DND-41 (cell line): ENCODE data around the gene SLC13A5.
"Not testable (repeated sequence)": the region's sequence is repeated elsewhere in the genome, so short reads cannot be mapped to it uniquely, and the experiment has no call there.

Source experiments
- ATAC-seq: fragments of 200-7000 bp; cut with Tn5 transposase; 3 replicates; pipeline ENCODE4 v1.9.1; 2021; ENCODE audit warnings: low read depth; ENCODE audit not compliant: insufficient read depth
- DNase-seq: peaks from one replicate; pipeline ENCODE4 v3.0.0-alpha.2; 2020
- H2AFZ ChIP-seq: 2 replicates; pipeline ENCODE4 v1.6.0; 2012; ENCODE audit warnings: low read depth, low read length
- H3K27ac ChIP-seq: 2 replicates; pipeline ENCODE4 v1.5.1; 2012; ENCODE audit warnings: low read length, inconsistent platforms
- H3K27me3 ChIP-seq: fragments of 200-600 bp; sonication (generic); 2 replicates; pipeline ENCODE4 v1.6.0; 2012; ENCODE audit warnings: low read length, mild to moderate bottlenecking, inconsistent platforms; ENCODE audit not compliant: insufficient read depth, poor library complexity
- H3K36me3 ChIP-seq: 2 replicates; pipeline ENCODE4 v1.5.1; 2012; ENCODE audit warnings: low read length, inconsistent platforms; ENCODE audit not compliant: insufficient read depth
- H3K4me1 ChIP-seq: 2 replicates; pipeline ENCODE4 v1.5.1; 2012; ENCODE audit warnings: mild to moderate bottlenecking, low read length; ENCODE audit not compliant: insufficient read depth
- H3K4me2 ChIP-seq: 2 replicates; pipeline ENCODE4 v1.6.0; 2012; ENCODE audit warnings: mild to moderate bottlenecking, moderate library complexity, low read length, inconsistent platforms; ENCODE audit not compliant: insufficient read depth
- H3K4me3 ChIP-seq, 2 experiments: fragments of 200-600 bp in 1 of 2; shearing (Covaris generic) in 1 of 2; 2 replicates each; pipeline ENCODE4 v1.5.1; 2012 to 2016; ENCODE audit warnings: inconsistent platforms in 2 of 2, low read length in 2 of 2, mild to moderate bottlenecking in 2 of 2, low read depth in 1 of 2, moderate library complexity in 1 of 2
- H3K79me2 ChIP-seq: 2 replicates; pipeline ENCODE4 v1.6.0; 2012; ENCODE audit warnings: low read length, inconsistent platforms; ENCODE audit not compliant: insufficient read depth
- H3K9ac ChIP-seq: 2 replicates; pipeline ENCODE4 v1.6.0; 2012; ENCODE audit warnings: low read depth, mild to moderate bottlenecking, inconsistent platforms, low read length, moderate library complexity
- H3K9me3 ChIP-seq: 2 replicates; pipeline ENCODE4 v1.5.1; 2012; ENCODE audit warnings: low read length, moderate library complexity, mild to moderate bottlenecking, inconsistent platforms; ENCODE audit not compliant: insufficient read depth, severe bottlenecking
- H4K20me1 ChIP-seq: 2 replicates; pipeline ENCODE4 v1.6.0; 2012; ENCODE audit warnings: low read length; ENCODE audit not compliant: insufficient read depth
- EZH2 ChIP-seq: IDR thresholded peaks from 3 replicates; pipeline ENCODE4 v1.6.1; 2012; ENCODE audit warnings: borderline replicate concordance, low read depth, mild to moderate bottlenecking, moderate library complexity, low read length, inconsistent platforms; ENCODE audit not compliant: severe bottlenecking
- TF ChIP-seq, protein P1 (sequence below): IDR thresholded peaks from 2 replicates; pipeline ENCODE4 v1.5.1; 2012; ENCODE audit warnings: borderline replicate concordance, low read length, moderate library complexity, mild to moderate bottlenecking; ENCODE audit not compliant: poor library complexity, severe bottlenecking; ENCODE audit errors: extremely low read depth

SLC13A5 gene

DNA sequence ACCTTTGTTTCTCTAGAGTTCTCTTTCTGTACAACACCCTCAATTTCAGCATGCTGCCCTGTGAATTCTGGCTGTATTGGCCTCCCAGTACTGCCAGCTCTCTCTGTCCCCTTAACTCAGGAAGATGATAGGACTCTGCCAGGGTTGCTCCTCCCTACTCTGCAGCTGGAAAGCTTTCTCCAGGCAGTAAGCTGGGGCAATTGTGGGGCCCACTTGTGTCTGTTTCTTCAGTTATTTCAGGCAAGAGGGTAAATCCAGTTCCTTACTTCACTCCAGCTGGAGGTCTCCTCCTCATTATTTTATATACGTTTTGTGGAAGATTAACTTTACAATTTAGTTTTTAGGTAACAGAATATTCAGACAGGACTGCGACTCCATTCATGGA is 51.7 kb downstream of the SLC13A5 start:
- no peaks in the 10 kb centered on the region for H3K4me1 ChIP-seq
- no peaks in the 10 kb centered on the region for H3K9me3 ChIP-seq
- peaks cover 22% of the 10 kb centered on the region for H3K27me3 ChIP-seq
- H2AFZ ChIP-seq, result no peak overlapping the region
- ATAC-seq, result no peak
- DNase-seq, result no peak
- no peak overlapping the region for H3K9ac ChIP-seq
- H3K27ac ChIP-seq, result no peak overlapping the region
- H4K20me1 ChIP-seq, result 0 out of 2 replicates have a peak, but pooled peaks cover 3% of the 10 kb centered on the region
- no peak overlapping the region for H3K4me3 ChIP-seq
- H3K79me2 ChIP-seq, result no peaks in the 10 kb centered on the region
- no peaks in the 10 kb centered on the region for H3K36me3 ChIP-seq
- H3K4me2 ChIP-seq, result no peak overlapping the region
- no peak for TF ChIP-seq EZH2
- TF ChIP-seq, protein P1, sequence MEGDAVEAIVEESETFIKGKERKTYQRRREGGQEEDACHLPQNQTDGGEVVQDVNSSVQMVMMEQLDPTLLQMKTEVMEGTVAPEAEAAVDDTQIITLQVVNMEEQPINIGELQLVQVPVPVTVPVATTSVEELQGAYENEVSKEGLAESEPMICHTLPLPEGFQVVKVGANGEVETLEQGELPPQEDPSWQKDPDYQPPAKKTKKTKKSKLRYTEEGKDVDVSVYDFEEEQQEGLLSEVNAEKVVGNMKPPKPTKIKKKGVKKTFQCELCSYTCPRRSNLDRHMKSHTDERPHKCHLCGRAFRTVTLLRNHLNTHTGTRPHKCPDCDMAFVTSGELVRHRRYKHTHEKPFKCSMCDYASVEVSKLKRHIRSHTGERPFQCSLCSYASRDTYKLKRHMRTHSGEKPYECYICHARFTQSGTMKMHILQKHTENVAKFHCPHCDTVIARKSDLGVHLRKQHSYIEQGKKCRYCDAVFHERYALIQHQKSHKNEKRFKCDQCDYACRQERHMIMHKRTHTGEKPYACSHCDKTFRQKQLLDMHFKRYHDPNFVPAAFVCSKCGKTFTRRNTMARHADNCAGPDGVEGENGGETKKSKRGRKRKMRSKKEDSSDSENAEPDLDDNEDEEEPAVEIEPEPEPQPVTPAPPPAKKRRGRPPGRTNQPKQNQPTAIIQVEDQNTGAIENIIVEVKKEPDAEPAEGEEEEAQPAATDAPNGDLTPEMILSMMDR, result no peak

DNA sequence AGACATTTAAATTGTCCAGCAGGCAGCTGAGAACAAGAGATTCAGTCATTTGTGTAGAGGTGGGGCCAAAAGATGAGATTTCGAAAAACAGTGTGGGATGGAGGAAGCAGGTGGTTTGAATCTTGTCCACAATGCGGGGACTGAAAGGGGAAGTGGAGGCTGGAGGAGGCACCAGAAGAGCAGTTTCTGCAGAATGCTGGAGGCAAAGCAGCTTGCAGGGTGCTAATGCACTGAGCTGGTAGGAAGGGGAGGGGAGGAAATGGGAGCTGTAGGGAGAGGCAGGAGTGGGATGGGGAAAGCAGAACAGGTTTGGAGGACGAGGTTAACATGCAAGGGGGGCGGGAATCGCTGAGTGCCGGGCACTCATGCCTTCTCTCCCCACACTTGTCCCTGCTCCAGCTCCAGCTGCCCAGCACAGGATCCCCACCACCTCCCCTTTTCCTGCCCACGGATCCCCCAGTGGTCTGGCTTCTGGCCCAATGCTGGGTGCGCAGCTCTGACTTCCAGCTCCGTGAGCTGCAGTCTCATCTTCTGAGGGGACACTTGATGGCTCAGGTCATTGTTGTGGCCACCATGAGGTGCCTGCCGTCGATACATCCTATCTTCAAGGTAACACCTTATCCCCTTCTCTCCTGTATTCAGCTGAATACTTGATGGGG is 52.2 kb downstream of the SLC13A5 start:
- peaks cover 22% of the 10 kb centered on the region for H3K27me3 ChIP-seq
- H2AFZ ChIP-seq, result no peak overlapping the region
- no peaks in the 10 kb centered on the region for H4K20me1 ChIP-seq
- no peak for ATAC-seq
- no peak for DNase-seq
- no peaks in the 10 kb centered on the region for H3K79me2 ChIP-seq
- no peak overlapping the region for H3K4me2 ChIP-seq
- no peak for TF ChIP-seq EZH2
- TF ChIP-seq, protein P1, result no peak
- no peak overlapping the region for H3K27ac ChIP-seq
- H3K9me3 ChIP-seq, result no peaks in the 10 kb centered on the region
- no peaks in the 10 kb centered on the region for H3K36me3 ChIP-seq
- no peak overlapping the region for H3K4me3 ChIP-seq
- H3K9ac ChIP-seq, result no peak overlapping the region
- H3K4me1 ChIP-seq, result no peaks in the 10 kb centered on the region

DNA sequence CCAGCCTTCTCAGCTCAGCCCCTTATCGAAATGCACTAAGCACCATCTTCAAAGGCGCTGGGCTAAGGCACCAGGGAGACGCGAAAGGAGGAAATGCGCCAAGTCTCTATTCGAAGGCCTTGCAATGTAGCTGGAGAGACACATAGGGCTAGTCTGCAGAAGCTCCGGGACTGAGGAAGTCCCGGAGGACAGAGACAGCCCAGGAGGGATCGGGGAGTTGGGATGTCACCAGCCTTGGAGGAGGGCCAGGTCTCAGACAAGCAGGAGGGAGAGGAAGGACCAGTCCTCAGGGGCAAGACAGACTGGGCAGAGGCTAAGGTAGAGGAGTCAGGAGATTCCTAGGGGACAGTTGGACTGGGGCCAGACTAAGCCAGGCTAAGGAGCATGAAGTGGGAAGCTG is 53.1 kb downstream of the SLC13A5 start:
- no peaks in the 10 kb centered on the region; the same call in 1 of the 2 replicates for H3K4me1 ChIP-seq
- H4K20me1 ChIP-seq, result no peaks in the 10 kb centered on the region
- no peak for DNase-seq
- no peak overlapping the region for H3K4me3 ChIP-seq
- no peak overlapping the region for H3K27ac ChIP-seq
- H3K9ac ChIP-seq, result no peak overlapping the region
- peaks cover 26% of the 10 kb centered on the region for H3K27me3 ChIP-seq
- TF ChIP-seq, protein P1, result no peak
- TF ChIP-seq EZH2, result no peak
- no peak overlapping the region for H3K4me2 ChIP-seq
- no peak for ATAC-seq
- H3K36me3 ChIP-seq, result no peaks in the 10 kb centered on the region
- no peaks in the 10 kb centered on the region for H3K79me2 ChIP-seq
- no peak overlapping the region for H2AFZ ChIP-seq
- no peaks in the 10 kb centered on the region for H3K9me3 ChIP-seq

DNA sequence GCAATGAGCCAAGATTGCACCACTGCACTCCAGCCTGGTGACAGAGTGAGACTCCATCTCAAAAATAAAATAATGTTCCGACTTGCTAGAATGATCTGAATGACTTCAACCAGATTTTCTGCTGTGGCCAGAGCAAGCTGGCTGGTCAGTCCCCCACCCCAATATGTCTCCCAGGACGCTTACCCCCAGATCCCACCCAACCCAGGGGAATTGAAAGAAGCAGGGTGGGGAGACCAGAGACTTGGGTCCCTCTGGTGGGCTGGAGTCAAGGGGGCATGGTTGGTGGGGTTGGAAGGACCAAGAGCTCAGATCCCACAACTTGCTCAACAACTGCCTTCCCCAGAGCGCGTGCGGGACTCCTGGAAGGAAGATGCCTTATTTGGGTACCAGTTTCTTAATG is 54.8 kb downstream of the SLC13A5 start:
- not testable (repeated sequence) for H3K9me3 ChIP-seq

More for the DNA sequence above, 54.8 kb downstream of the SLC13A5 start:
- not testable (repeated sequence) for H3K4me2 ChIP-seq, DNase-seq, H3K36me3 ChIP-seq, H3K9ac ChIP-seq, H3K79me2 ChIP-seq, H4K20me1 ChIP-seq, H3K4me3 ChIP-seq, ATAC-seq, H3K27ac ChIP-seq, H2AFZ ChIP-seq
- Histone ChIP-seq H3K27me3 (peaks cover 23% of the 10 kb centered on the region), H3K4me1 (peaks cover 11% of the 10 kb centered on the region)
